HepG2 (cell line): ENCODE data around the gene RPL35. TPM values are rescaled to one million over a fixed set of nuclear protein-coding genes. Genes with fewer than 3 reads are reported as not detected.

Source experiments
- ASH2L ChIP-seq: fragments of 300-600, 200-600 bp; sonication (generic); IDR thresholded peaks from 2 replicates; pipeline ENCODE4 v1.7.0; 2017; ENCODE audit warnings: low read depth, mild to moderate bottlenecking, moderate library complexity, mixed read lengths, low read length; ENCODE audit not compliant: insufficient read length
- BRCA1 ChIP-seq: sonication (generic); formaldehyde crosslinking; IDR thresholded peaks from 2 replicates; pipeline ENCODE4 v1.4.0; 2020; ENCODE audit warnings: missing genetic modification reagents
- IKZF4 ChIP-seq: sonication (generic); formaldehyde crosslinking; IDR thresholded peaks from 2 replicates; pipeline ENCODE4 v1.5.1; 2020; ENCODE audit warnings: borderline replicate concordance, mild to moderate bottlenecking, low read depth, missing genetic modification reagents; ENCODE audit errors: not compliant biosample characterization
- MAFK ChIP-seq, 2 experiments: IDR thresholded peaks in 1 of 2; conservative IDR thresholded peaks in 1 of 2; 2 replicates each; pipeline ENCODE4 v1.6.1; 2011; ENCODE audit warnings: improper control_type of control experiment in 2 of 2, low read length in 2 of 2
- MEF2D ChIP-seq: sonication (generic); formaldehyde crosslinking; IDR thresholded peaks from 2 replicates; pipeline ENCODE4 v1.5.1; 2020; ENCODE audit warnings: mild to moderate bottlenecking, missing genetic modification reagents
- NONO ChIP-seq, 2 experiments: fragments of 450-650 bp in 1 of 2; sonication (generic) in 1 of 2; formaldehyde crosslinking in 1 of 2; IDR thresholded peaks in 1 of 2; conservative IDR thresholded peaks in 1 of 2; 2 replicates each; pipeline versions ENCODE4 v1.6.1 to v1.8.0; 2017 to 2022; ENCODE audit warnings: mild to moderate bottlenecking in 1 of 2, missing genetic modification reagents in 1 of 2, moderate library complexity in 1 of 2
- NRL ChIP-seq: sonication (generic); formaldehyde crosslinking; IDR thresholded peaks from 2 replicates; pipeline ENCODE4 v1.5.0; 2020; ENCODE audit warnings: missing genetic modification reagents, mild to moderate bottlenecking, moderate library complexity, borderline replicate concordance
- PAX8 ChIP-seq: sonication (generic); formaldehyde crosslinking; IDR thresholded peaks from 2 replicates; pipeline ENCODE4 v1.8.0; 2022; ENCODE audit warnings: mild to moderate bottlenecking, missing genetic modification reagents, borderline replicate concordance
- PHF5A ChIP-seq: IDR thresholded peaks from one replicate; pipeline ENCODE4 v1.6.1; 2018; ENCODE audit warnings: low read depth, missing genetic modification reagents; ENCODE audit not compliant: unreplicated experiment
- POLR2AphosphoS5 ChIP-seq: IDR thresholded peaks from 2 replicates; pipeline ENCODE4 v1.6.1; 2012; ENCODE audit warnings: low read depth, low read length
- RELA ChIP-seq: sonication (generic); formaldehyde crosslinking; IDR thresholded peaks from 2 replicates; pipeline ENCODE4 v1.4.0; 2020; ENCODE audit warnings: missing genetic modification reagents
- SOX13 ChIP-seq, 3 experiments: fragments of 450-650 bp in 1 of 3; sonication (generic) in 1 of 3; formaldehyde crosslinking in 1 of 3; IDR thresholded peaks in 2 of 3; conservative IDR thresholded peaks in 1 of 3; 2 replicates each; pipeline versions ENCODE4 v1.5.0 to v1.6.1; 2016 to 2020; ENCODE audit warnings: antibody characterized with exemption in 1 of 3, mild to moderate bottlenecking in 1 of 3, missing compliant biosample characterization in 1 of 3, missing genetic modification reagents in 1 of 3, moderate library complexity in 1 of 3
- SP1 ChIP-seq, 2 experiments: fragments of 450-650 bp in 1 of 2; sonication (generic) in 1 of 2; formaldehyde crosslinking in 1 of 2; IDR thresholded peaks; 2 replicates each; pipeline versions ENCODE4 v1.4.0 to v1.6.1; 2016 to 2020; ENCODE audit warnings: missing genetic modification reagents in 1 of 2
- TRIM22 ChIP-seq: fragments of 450-650 bp; IDR thresholded peaks from 2 replicates; pipeline ENCODE4 v1.6.1; 2017
- ZNF337 ChIP-seq: sonication (generic); formaldehyde crosslinking; IDR thresholded peaks from 2 replicates; pipeline ENCODE4 v1.5.1; 2020; ENCODE audit warnings: missing genetic modification reagents, low read depth, mild to moderate bottlenecking, borderline replicate concordance
- ZNF639 ChIP-seq: conservative IDR thresholded peaks from 2 replicates; pipeline ENCODE4 v1.6.1; 2018; ENCODE audit warnings: missing genetic modification reagents
- ZNF644 ChIP-seq: IDR thresholded peaks from 2 replicates; pipeline ENCODE4 v1.6.1; 2016; ENCODE audit warnings: low read depth
- polyA plus RNA-seq, 8 experiments: library from polyadenylated mRNA; depleted of rRNA in 3 of 8; stranded (reverse) in 7 of 8; unstranded in 1 of 8; fragments of >200 nt; fragmentation: Illumina TruSeq in 4 of 8; extraction: Trizol in 4 of 8; gene quantifications; 2 replicates each; pipeline versions ENCODE4 v1.2.1 to v1.2.3, GENCODE V29; 2011 to 2016; ENCODE audit warnings: low read depth in 4 of 8, missing spikeins in 1 of 8, mixed read lengths in 1 of 8; ENCODE audit not compliant: insufficient read depth in 1 of 8
- total RNA-seq, 5 experiments: library from RNA; depleted of rRNA; stranded (reverse); fragments of >200 nt; fragmentation: Illumina TruSeq; extraction: Trizol; gene quantifications; 2 replicates each; pipeline ENCODE4 v1.2.3, GENCODE V29; 2016; ENCODE audit warnings: low read depth in 1 of 5
- TF ChIP-seq, protein P1 (sequence below): sonication (generic); formaldehyde crosslinking; IDR thresholded peaks from 2 replicates; pipeline ENCODE4 v1.5.0; 2020; ENCODE audit warnings: missing genetic modification reagents, mild to moderate bottlenecking, borderline replicate concordance
- TF ChIP-seq, protein P2 (sequence below): sonication (generic); formaldehyde crosslinking; IDR thresholded peaks from 2 replicates; pipeline ENCODE4 v1.5.1; 2020; ENCODE audit warnings: mild to moderate bottlenecking, missing genetic modification reagents

The RPL35 gene
- total and polyA plus RNA-seq, 2 of the 13 experiments (the other 11 are each of a cell fraction or from before 2014, with no cell fraction given): 2,153 to 2,935 TPM

- TF ChIP-seq, protein P1, sequence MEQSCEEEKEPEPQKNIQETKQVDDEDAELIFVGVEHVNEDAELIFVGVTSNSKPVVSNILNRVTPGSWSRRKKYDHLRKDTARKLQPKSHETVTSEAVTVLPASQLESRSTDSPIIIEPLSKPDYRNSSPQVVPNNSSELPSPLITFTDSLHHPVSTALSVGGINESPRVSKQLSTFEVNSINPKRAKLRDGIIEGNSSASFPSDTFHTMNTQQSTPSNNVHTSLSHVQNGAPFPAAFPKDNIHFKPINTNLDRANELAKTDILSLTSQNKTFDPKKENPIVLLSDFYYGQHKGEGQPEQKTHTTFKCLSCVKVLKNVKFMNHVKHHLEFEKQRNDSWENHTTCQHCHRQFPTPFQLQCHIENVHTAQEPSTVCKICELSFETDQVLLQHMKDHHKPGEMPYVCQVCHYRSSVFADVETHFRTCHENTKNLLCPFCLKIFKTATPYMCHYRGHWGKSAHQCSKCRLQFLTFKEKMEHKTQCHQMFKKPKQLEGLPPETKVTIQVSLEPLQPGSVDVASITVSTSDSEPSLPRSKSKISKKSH (CRISPR knock-in tag): peak; percentile 68; the same call in 1 of the 2 replicates
- TF ChIP-seq PAX8 (CRISPR knock-in tag): 0 out of 2 replicates have a peak, but pooled peaks have one; percentile 48
- no peak for TF ChIP-seq PHF5A
- no peak for TF ChIP-seq SOX13 (IDR thresholded peaks at IDR 0.05)
- TF ChIP-seq SOX13 (CRISPR knock-in tag; conservative IDR thresholded peaks at IDR 0.05 in 1 of 2, IDR thresholded peaks at IDR 0.05 in 1 of 2): peak in 1 of 2 experiments; percentile 35; a peak in 1 of 4 replicates
- no peak for TF ChIP-seq RELA (CRISPR knock-in tag)
- TF ChIP-seq TRIM22: no peak
- TF ChIP-seq MAFK (conservative IDR thresholded peaks at IDR 0.05 in 1 of 2, IDR thresholded peaks at IDR 0.05 in 1 of 2; ENCODE audit: low read length in 2 of 2): no peak
- TF ChIP-seq ZNF639 (CRISPR knock-in tag): no peak
- TF ChIP-seq, protein P2, sequence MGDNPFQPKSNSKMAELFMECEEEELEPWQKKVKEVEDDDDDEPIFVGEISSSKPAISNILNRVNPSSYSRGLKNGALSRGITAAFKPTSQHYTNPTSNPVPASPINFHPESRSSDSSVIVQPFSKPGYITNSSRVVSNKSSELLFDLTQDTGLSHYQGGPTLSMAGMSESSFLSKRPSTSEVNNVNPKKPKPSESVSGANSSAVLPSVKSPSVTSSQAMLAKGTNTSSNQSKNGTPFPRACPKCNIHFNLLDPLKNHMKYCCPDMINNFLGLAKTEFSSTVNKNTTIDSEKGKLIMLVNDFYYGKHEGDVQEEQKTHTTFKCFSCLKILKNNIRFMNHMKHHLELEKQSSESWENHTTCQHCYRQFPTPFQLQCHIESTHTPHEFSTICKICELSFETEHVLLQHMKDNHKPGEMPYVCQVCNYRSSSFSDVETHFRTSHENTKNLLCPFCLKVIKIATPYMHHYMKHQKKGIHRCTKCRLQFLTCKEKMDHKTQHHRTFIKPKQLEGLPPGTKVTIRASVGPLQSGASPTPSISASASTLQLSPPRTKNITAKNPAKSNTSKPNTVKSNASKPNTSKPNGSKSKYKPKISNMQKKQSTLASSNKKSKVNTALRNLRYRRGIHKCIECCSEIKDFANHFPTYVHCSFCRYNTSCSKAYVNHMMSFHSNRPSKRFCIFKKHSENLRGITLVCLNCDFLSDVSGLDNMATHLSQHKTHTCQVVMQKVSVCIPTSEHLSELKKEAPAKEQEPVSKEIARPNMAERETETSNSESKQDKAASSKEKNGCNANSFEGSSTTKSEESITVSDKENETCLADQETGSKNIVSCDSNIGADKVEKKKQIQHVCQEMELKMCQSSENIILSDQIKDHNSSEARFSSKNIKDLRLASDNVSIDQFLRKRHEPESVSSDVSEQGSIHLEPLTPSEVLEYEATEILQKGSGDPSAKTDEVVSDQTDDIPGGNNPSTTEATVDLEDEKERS (CRISPR knock-in tag): no peak
- TF ChIP-seq NONO (IDR thresholded peaks at IDR 0.05): no peak
- TF ChIP-seq NONO (CRISPR knock-in tag; conservative IDR thresholded peaks at IDR 0.05): peak; percentile 49; the same call in 1 of the 2 replicates
- no peak for TF ChIP-seq BRCA1 (CRISPR knock-in tag)
- peak; percentile 60; the same call in 1 of the 2 replicates for TF ChIP-seq NRL
- TF ChIP-seq ZNF337 (CRISPR knock-in tag): no peak
- TF ChIP-seq POLR2AphosphoS5: no peak
- TF ChIP-seq SP1 (IDR thresholded peaks at IDR 0.05): no peak
- TF ChIP-seq SP1 (CRISPR knock-in tag; IDR thresholded peaks at IDR 0.05): 0 out of 2 replicates have a peak, but pooled peaks have one; percentile 16
- TF ChIP-seq IKZF4 (CRISPR knock-in tag): peak; percentile 29
- TF ChIP-seq ASH2L: peak; percentile 45
- TF ChIP-seq ZNF644 (CRISPR knock-in tag): peak; percentile 58; the same call in 1 of the 2 replicates
- TF ChIP-seq MEF2D: no peak
Observed at GRCh38 chr9:124818431-124819281, 43.1 kb downstream of the RPL35 start (continued).
